ENCODE data around the gene HAGHL. TPM values are rescaled to one million over a fixed set of nuclear protein-coding genes. Genes with fewer than 3 reads are reported as not detected.
"Not testable (repeated sequence)": the region's sequence is repeated elsewhere in the genome, so short reads cannot be mapped to it uniquely, and the experiment has no call there.

HAGHL gene
- total RNA-seq, 4 donors from 2014 or later: 1.7 to 5.7 (median 4.8) TPM; not detected in 1

DNA sequence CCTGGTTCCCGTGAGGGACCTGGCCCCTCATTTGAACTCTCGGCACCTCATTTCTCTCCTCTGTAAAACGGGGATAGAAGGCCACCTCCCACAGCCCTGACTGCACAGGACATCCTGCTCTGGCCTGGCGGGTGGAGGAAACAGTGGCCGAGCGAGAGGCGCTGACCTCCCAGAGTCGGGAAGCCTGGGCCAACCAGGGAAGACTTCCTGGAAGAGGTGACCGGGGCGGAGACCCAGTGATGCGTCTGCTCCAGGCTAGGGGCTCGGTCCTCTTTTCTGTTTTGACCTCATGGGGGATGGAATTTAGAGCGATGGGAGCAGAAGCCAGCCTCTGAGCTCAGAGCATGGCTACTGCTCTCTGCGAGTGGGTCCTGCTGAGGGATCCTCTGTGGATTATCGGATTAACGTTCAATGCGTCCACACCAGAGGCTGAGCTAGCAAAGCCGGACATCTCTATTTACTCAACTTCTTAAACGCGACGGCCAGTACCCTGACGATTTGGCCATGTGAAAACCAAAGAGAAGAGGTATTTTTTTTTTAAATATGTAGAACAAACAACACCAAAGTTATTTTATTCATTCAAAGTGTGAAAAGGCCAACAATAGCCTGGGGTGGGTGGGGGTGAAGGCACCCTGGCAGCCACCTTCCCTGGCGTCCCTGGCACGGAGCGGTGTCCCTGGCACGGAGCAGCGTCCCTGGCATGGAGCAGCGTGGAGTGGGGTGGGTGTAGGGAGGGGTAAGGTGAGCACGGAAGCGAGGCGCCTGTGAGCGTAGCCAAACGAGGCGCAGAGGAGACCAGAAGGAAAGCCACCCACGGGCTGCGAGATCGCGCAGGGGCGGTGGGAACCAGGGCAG lies 24.5 kb downstream of the HAGHL start:
- intact Hi-C loops (cut with DNase I): no loop called here
- no peak overlapping the region for H3K4me3 ChIP-seq
- 44 to 57% methylated on average over 29 to 31 of the region's 39 CpGs for WGBS, 2 donors

GRCh38 chr16:752007-752312 lies 25.1 kb downstream of the HAGHL start:
- DNase-seq: no peak

More for the DNA sequence above, 24.5 kb downstream of the HAGHL start:
- no peak for DNase-seq
- H3K36me3 ChIP-seq: no peaks in the 10 kb centered on the region
- TF ChIP-seq POLR2A (IDR thresholded peaks at IDR 0.05): no peak
- TF ChIP-seq CTCF (IDR thresholded peaks at IDR 0.05): no peak
- peaks cover 0 to 57% (median 0%) of the 10 kb centered on the region in 4 donors for H3K27me3 ChIP-seq
- H3K9me3 ChIP-seq: no peaks in the 10 kb centered on the region
- H3K4me1 ChIP-seq: peaks cover 0 to 23% (median 0%) of the 10 kb centered on the region in 3 donors
- no peak overlapping the region for H3K27ac ChIP-seq

DNA sequence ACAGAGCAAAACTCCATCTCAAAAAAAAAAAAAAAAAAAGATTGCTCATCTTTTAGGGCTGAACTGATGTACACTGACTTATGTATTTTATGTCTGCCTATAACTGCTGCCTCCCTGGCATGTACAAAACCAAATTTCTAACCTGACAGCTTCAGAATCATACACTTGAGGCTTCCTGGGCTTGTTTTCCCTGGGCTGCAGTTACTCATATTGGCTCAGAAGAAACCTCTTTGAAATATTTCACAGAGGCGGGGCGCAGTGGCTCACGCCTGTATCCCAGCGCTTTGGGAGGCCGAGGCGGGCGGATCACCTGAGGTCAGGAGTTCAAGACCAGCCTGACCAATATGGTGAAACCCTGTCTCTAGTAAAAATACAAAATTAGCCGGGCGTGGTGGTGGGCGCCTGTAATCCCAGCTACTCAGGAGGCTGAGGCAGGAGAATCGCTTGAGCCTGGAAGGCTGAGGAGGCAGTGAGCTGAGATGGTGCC lies 27.3 kb downstream of the HAGHL start:
- H3K27ac ChIP-seq; H3K36me3 ChIP-seq; H3K4me3 ChIP-seq; H3K9me3 ChIP-seq; DNase-seq; intact Hi-C loops (cut with DNase I): not testable (repeated sequence)
- Histone ChIP-seq H3K27me3 (peaks cover 0 to 57% (median 0%) of the 10 kb centered on the region in 4 donors), H3K4me1 (peaks cover 0 to 37% (median 0%) of the 10 kb centered on the region in 3 donors)
- 79 to 82% methylated on average over 7 to 11 of the region's 11 CpGs for WGBS, 2 donors

More at GRCh38 chr16:752007-752312, 25.1 kb downstream of the HAGHL start:
- no peak overlapping the region for H3K27ac ChIP-seq
- no peaks in the 10 kb centered on the region for H3K9me3 ChIP-seq
- peaks cover 0 to 23% (median 0%) of the 10 kb centered on the region in 3 donors for H3K4me1 ChIP-seq
- TF ChIP-seq POLR2A (IDR thresholded peaks at IDR 0.05): no peak
- no peak for TF ChIP-seq CTCF (IDR thresholded peaks at IDR 0.05)
- no peak overlapping the region for H3K4me3 ChIP-seq
- H3K36me3 ChIP-seq: no peaks in the 10 kb centered on the region
- WGBS, 2 donors: 15 to 31% methylated on average over 10 of the region's 10 CpGs
- peaks cover 0 to 57% (median 0%) of the 10 kb centered on the region in 4 donors for H3K27me3 ChIP-seq
- intact Hi-C loops (cut with DNase I): no loop called here

DNA sequence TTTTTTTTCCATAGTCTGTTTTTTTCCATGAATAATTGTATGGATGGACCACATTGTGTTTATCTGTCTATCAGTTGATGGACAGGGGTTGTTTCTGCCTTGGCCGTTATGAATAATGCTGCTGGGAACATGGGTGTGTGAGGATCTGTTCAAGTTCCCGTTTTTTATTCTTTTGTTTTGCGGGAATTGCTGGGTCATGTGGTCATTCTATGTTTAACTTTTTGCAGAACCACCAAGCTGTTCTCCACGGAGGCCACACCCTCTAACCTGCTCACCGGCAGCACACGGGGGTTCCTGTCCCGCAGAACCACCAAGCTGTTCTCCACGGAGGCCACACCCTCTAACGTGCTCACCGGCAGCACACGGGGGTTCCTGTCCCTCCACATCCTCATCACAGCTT lies 27.8 kb downstream of the HAGHL start:
- peaks cover 0 to 57% (median 0%) of the 10 kb centered on the region in 4 donors for H3K27me3 ChIP-seq
- H3K4me3 ChIP-seq: no peak overlapping the region
- H3K27ac ChIP-seq: no peak overlapping the region
- H3K9me3 ChIP-seq: no peaks in the 10 kb centered on the region
- intact Hi-C loops (cut with DNase I): no loop called here
- no peaks in the 10 kb centered on the region for H3K36me3 ChIP-seq
- peaks cover 0 to 42% (median 3%) of the 10 kb centered on the region in 3 donors for H3K4me1 ChIP-seq
- no peak for DNase-seq
- 22 to 28% methylated on average over 11 of the region's 11 CpGs for WGBS, 2 donors
- TF ChIP-seq CTCF (IDR thresholded peaks at IDR 0.05) (no peak), POLR2A (IDR thresholded peaks at IDR 0.05) (no peak)

DNA sequence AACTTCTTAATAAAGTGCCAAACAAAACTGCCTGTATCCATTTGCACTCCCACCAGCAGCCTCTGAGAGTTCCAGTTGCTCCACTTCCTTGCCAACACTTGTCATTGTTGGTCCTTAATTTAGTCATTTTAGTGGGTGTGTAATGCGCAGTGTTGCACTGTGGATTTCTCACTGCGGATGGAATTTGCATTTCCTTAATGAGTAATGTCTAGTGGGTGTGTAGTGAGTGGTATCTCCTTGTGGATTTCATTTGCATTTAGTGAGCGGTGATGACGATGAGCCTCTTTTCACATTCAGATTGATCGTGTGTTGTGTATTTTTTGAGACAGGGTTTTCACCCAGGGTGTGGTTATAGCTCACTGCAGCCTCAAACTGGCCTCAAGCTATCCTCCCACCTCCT lies 29.5 kb downstream of the HAGHL start:
- H3K4me1 ChIP-seq: peaks cover 7 to 57% (median 12%) of the 10 kb centered on the region in 3 donors
- H3K9me3 ChIP-seq: no peaks in the 10 kb centered on the region
- H3K27ac ChIP-seq: no peak overlapping the region
- WGBS, 2 donors: 58 to 91% methylated on average over 5 of the region's 5 CpGs
- DNase-seq: no peak
- H3K36me3 ChIP-seq: no peaks in the 10 kb centered on the region
- no peak for TF ChIP-seq POLR2A (IDR thresholded peaks at IDR 0.05)
- no peak for TF ChIP-seq CTCF (IDR thresholded peaks at IDR 0.05)
- intact Hi-C loops (cut with DNase I): no loop called here
- peaks cover 0 to 60% (median 0%) of the 10 kb centered on the region in 4 donors for H3K27me3 ChIP-seq
- H3K4me3 ChIP-seq: no peak overlapping the region

Data from esophagus squamous epithelium (tissue), 5 donors.